WTC11 (cell line): ENCODE measurements around the gene STON2. TPM values are rescaled to one million over a fixed set of nuclear protein-coding genes. Genes with fewer than 3 reads are reported as not detected.

Source experiments
- ATAC-seq: fragments of 200-7000 bp; cut with Tn5 transposase; 2 replicates; pipeline ENCODE4 v1.10.0; 2021; ENCODE audit warnings: mild to moderate bottlenecking, moderate library complexity
- CTCF ChIA-PET: fragments of 300-600 bp; sonication (Branson Sonifier 250); formaldehyde crosslinking; loops from one replicate; lab custom pipeline; 2021; ENCODE audit warnings: antibody characterized with exemption; lab: Charles Lee
- POLR2A ChIA-PET: fragments of 350-600 bp; sonication (Branson Sonifier 250); formaldehyde crosslinking; loops from one replicate; lab custom pipeline; 2021; ENCODE audit warnings: antibody characterized with exemption; lab: Charles Lee
- DNase-seq: peaks from one replicate; pipeline ENCODE4 v3.0.0; 2021; ENCODE audit warnings: low spot score
- H3K27ac Mint-ChIP-seq: 2 replicates; pipeline ENCODE4 v1.8.0; 2021; ENCODE audit warnings: mixed read lengths
- H3K27me3 Mint-ChIP-seq: 2 replicates; pipeline ENCODE4 v1.8.0; 2021; ENCODE audit warnings: low read depth, mild to moderate bottlenecking, moderate library complexity, mixed read lengths
- H3K36me3 Mint-ChIP-seq: 2 replicates; pipeline ENCODE4 v1.8.0; 2021; ENCODE audit warnings: mixed read lengths
- H3K4me1 Mint-ChIP-seq: 2 replicates; pipeline ENCODE4 v1.8.0; 2022; ENCODE audit warnings: mixed read lengths
- H3K4me3 Mint-ChIP-seq: 2 replicates; pipeline ENCODE4 v1.8.0; 2021; ENCODE audit warnings: mild to moderate bottlenecking, moderate library complexity, mixed read lengths
- H3K9me3 Mint-ChIP-seq: 2 replicates; pipeline ENCODE4 v1.8.0; 2021; ENCODE audit warnings: mixed read lengths
- ATF1 ChIP-seq: sonication (generic); formaldehyde crosslinking; IDR thresholded peaks from 2 replicates; pipeline ENCODE4 v1.8.1; 2023; ENCODE audit warnings: mild to moderate bottlenecking, moderate library complexity, missing genetic modification reagents
- ATF2 ChIP-seq: sonication (generic); formaldehyde crosslinking; IDR thresholded peaks from 2 replicates; pipeline ENCODE4 v1.8.1; 2022; ENCODE audit warnings: low read depth, missing genetic modification reagents, borderline replicate concordance
- ATF6 ChIP-seq: sonication (generic); formaldehyde crosslinking; IDR thresholded peaks from 2 replicates; pipeline ENCODE4 v1.8.1; 2023; ENCODE audit warnings: mild to moderate bottlenecking, missing genetic modification reagents
- CBFB ChIP-seq: sonication (generic); formaldehyde crosslinking; IDR thresholded peaks from 2 replicates; pipeline ENCODE4 v1.8.1; 2022; ENCODE audit warnings: mild to moderate bottlenecking, low read depth, missing genetic modification reagents
- CREB1 ChIP-seq: sonication (generic); formaldehyde crosslinking; IDR thresholded peaks from 2 replicates; pipeline ENCODE4 v1.8.0; 2023; ENCODE audit warnings: mild to moderate bottlenecking, missing genetic modification reagents
- CREM ChIP-seq: sonication (generic); formaldehyde crosslinking; IDR thresholded peaks from 2 replicates; pipeline ENCODE4 v1.8.1; 2022; ENCODE audit warnings: mild to moderate bottlenecking, missing genetic modification reagents, moderate library complexity
- ELF4 ChIP-seq: sonication (generic); formaldehyde crosslinking; IDR thresholded peaks from 2 replicates; pipeline ENCODE4 v1.8.1; 2022; ENCODE audit warnings: low read depth, mild to moderate bottlenecking, moderate library complexity, missing genetic modification reagents
- FOXJ3 ChIP-seq: sonication (generic); formaldehyde crosslinking; IDR thresholded peaks from 2 replicates; pipeline ENCODE4 v1.9.0; 2021; ENCODE audit warnings: missing genetic modification reagents, mild to moderate bottlenecking, borderline replicate concordance
- FOXP4 ChIP-seq: sonication (generic); formaldehyde crosslinking; IDR thresholded peaks from 2 replicates; pipeline ENCODE4 v1.8.0; 2022; ENCODE audit warnings: mild to moderate bottlenecking, missing genetic modification reagents
- GRHL2 ChIP-seq: fragments of 250-450 bp; sonication (Bioruptor Pico); IDR thresholded peaks from 2 replicates; pipeline ENCODE4 v1.8.0; 2022; ENCODE audit warnings: mild to moderate bottlenecking, moderate library complexity; ENCODE audit not compliant: insufficient replicate concordance, severe bottlenecking
- IRF1 ChIP-seq: sonication (generic); formaldehyde crosslinking; IDR thresholded peaks from 2 replicates; pipeline ENCODE4 v1.8.0; 2023; ENCODE audit warnings: missing genetic modification reagents
- MXD4 ChIP-seq: fragments of 250-450 bp; sonication (Bioruptor Pico); IDR thresholded peaks from 2 replicates; pipeline ENCODE4 v1.8.0; 2021; ENCODE audit warnings: mild to moderate bottlenecking, moderate library complexity, borderline replicate concordance
- MYBL2 ChIP-seq: sonication (generic); formaldehyde crosslinking; IDR thresholded peaks from 2 replicates; pipeline ENCODE4 v1.8.1; 2023; ENCODE audit warnings: mild to moderate bottlenecking, moderate library complexity, missing genetic modification reagents
- NFYB ChIP-seq: sonication (generic); formaldehyde crosslinking; conservative IDR thresholded peaks from 2 replicates; pipeline ENCODE4 v1.8.0; 2022; ENCODE audit warnings: low read depth, missing genetic modification reagents
- NR2C2 ChIP-seq: sonication (generic); formaldehyde crosslinking; IDR thresholded peaks from 2 replicates; pipeline ENCODE4 v1.8.0; 2022; ENCODE audit warnings: mild to moderate bottlenecking, missing genetic modification reagents
- OVOL2 ChIP-seq: fragments of 250-450 bp; sonication (Bioruptor Pico); IDR thresholded peaks from 2 replicates; pipeline ENCODE4 v1.9.0; 2021; ENCODE audit warnings: mild to moderate bottlenecking, borderline replicate concordance
- PREB ChIP-seq: sonication (generic); formaldehyde crosslinking; IDR thresholded peaks from 2 replicates; pipeline ENCODE4 v1.8.1; 2022; ENCODE audit warnings: mild to moderate bottlenecking, missing genetic modification reagents, moderate library complexity, borderline replicate concordance
- SMAD4 ChIP-seq: sonication (generic); formaldehyde crosslinking; IDR thresholded peaks from 2 replicates; pipeline ENCODE4 v1.8.0; 2022; ENCODE audit warnings: mild to moderate bottlenecking, missing genetic modification reagents
- TCF7 ChIP-seq: sonication (generic); formaldehyde crosslinking; IDR thresholded peaks from 2 replicates; pipeline ENCODE4 v1.8.0; 2022; ENCODE audit warnings: mild to moderate bottlenecking, low read depth, missing genetic modification reagents, moderate library complexity
- TEAD4 ChIP-seq: sonication (generic); formaldehyde crosslinking; IDR thresholded peaks from 2 replicates; pipeline ENCODE4 v1.8.0; 2022; ENCODE audit warnings: mild to moderate bottlenecking, missing genetic modification reagents
- ZBTB43 ChIP-seq: sonication (generic); formaldehyde crosslinking; IDR thresholded peaks from 2 replicates; pipeline ENCODE4 v1.8.1; 2023; ENCODE audit warnings: mild to moderate bottlenecking, missing genetic modification reagents
- ZNF121 ChIP-seq: sonication (generic); formaldehyde crosslinking; IDR thresholded peaks from 2 replicates; pipeline ENCODE4 v1.8.0; 2023; ENCODE audit warnings: missing genetic modification reagents
- ZNF219 ChIP-seq: sonication (generic); formaldehyde crosslinking; IDR thresholded peaks from 2 replicates; pipeline ENCODE4 v1.8.0; 2023; ENCODE audit warnings: missing genetic modification reagents, mild to moderate bottlenecking, borderline replicate concordance
- ZNF232 ChIP-seq: sonication (generic); formaldehyde crosslinking; IDR thresholded peaks from 2 replicates; pipeline ENCODE4 v1.8.0; 2022; ENCODE audit warnings: mild to moderate bottlenecking, missing genetic modification reagents
- ZNF423 ChIP-seq: fragments of 250-450 bp; sonication (Bioruptor Pico); IDR thresholded peaks from 2 replicates; pipeline ENCODE4 v2.1.2; 2022; ENCODE audit warnings: mild to moderate bottlenecking, moderate library complexity
- total RNA-seq: library from RNA; stranded (reverse); gene quantifications from 3 replicates; pipeline ENCODE4 v1.2.3, GENCODE V29; 2021

The STON2 gene
- total RNA-seq, 1 experiment from 2014 or later: 69.2 TPM

- TF ChIP-seq PREB (CRISPR knock-in tag) (no peak), CREM (no peak), FOXJ3 (CRISPR knock-in tag) (no peak), ZNF232 (CRISPR knock-in tag) (no peak), ELF4 (no peak), SMAD4 (CRISPR knock-in tag) (no peak), TCF7 (no peak), GRHL2 (CRISPR knock-in tag) (no peak), ZBTB43 (CRISPR knock-in tag) (no peak), ATF1 (CRISPR knock-in tag) (no peak), ZNF423 (CRISPR knock-in tag) (no peak), CREB1 (CRISPR knock-in tag) (no peak), TEAD4 (CRISPR knock-in tag) (no peak), ATF2 (no peak), NFYB (CRISPR knock-in tag) (no peak), MXD4 (CRISPR knock-in tag) (no peak), IRF1 (CRISPR knock-in tag) (no peak), ZNF219 (CRISPR knock-in tag) (no peak)
- POLR2A ChIA-PET: interaction anchor here (0.7 to 1.8 kb wide), 2 partner anchors 31 to 34 kb away, joined by 3 to 5 read pairs; partner anchors contain the start of gene GTF2A1
- peaks cover 17% of the 10 kb centered on the region for H3K4me1 Mint-ChIP-seq
- DNase-seq: no peak
- no peak overlapping the region for H3K27ac Mint-ChIP-seq
- peak; percentile 48 for ATAC-seq
- no peak overlapping the region for H3K4me3 Mint-ChIP-seq
- H3K27me3 Mint-ChIP-seq: no peaks in the 10 kb centered on the region
- CTCF ChIA-PET: interaction anchor here (0.5 to 2.0 kb wide), 8 partner anchors 11 to 1281 kb away, joined by 3 to 9 read pairs (median 3); no protein-coding TSS in a partner anchor
- no peaks in the 10 kb centered on the region; the same call in 1 of the 2 replicates for H3K9me3 Mint-ChIP-seq
- no peaks in the 10 kb centered on the region for H3K36me3 Mint-ChIP-seq
Measured at GRCh38 chr14:81252278-81252677, 147.8 kb downstream of the STON2 start.

GRCh38 chr14:81247271-81247766 lies 152.8 kb downstream of the STON2 start:
- ATAC-seq (peak; percentile 41; the same call in 1 of the 2 replicates), DNase-seq (no peak)
- H3K27me3 Mint-ChIP-seq: peaks cover 11% of the 10 kb centered on the region; the same call in 1 of the 2 replicates
- ChIA-PET CTCF (no interaction called here), POLR2A (no interaction called here)
- peaks cover 31% of the 10 kb centered on the region for H3K9me3 Mint-ChIP-seq
- no peak overlapping the region for H3K27ac Mint-ChIP-seq
- no peak overlapping the region for H3K4me3 Mint-ChIP-seq
- no peaks in the 10 kb centered on the region for H3K4me1 Mint-ChIP-seq
- peaks cover 24% of the 10 kb centered on the region for H3K36me3 Mint-ChIP-seq
- TF ChIP-seq ZNF121 (CRISPR knock-in tag): no peak
- TF ChIP-seq MYBL2 (CRISPR knock-in tag): no peak
- no peak for TF ChIP-seq ATF6 (CRISPR knock-in tag)
- no peak for TF ChIP-seq OVOL2 (CRISPR knock-in tag)
- no peak for TF ChIP-seq TEAD4 (CRISPR knock-in tag)
- TF ChIP-seq CBFB (CRISPR knock-in tag): no peak
- TF ChIP-seq FOXP4 (CRISPR knock-in tag): no peak
- no peak for TF ChIP-seq ZBTB43 (CRISPR knock-in tag)
- no peak for TF ChIP-seq NR2C2 (CRISPR knock-in tag)
- no peak for TF ChIP-seq ATF2
